ENCODE results near the gene VPS35L.
A peak's percentile ranks its signal among the peaks of the same experiment; 100 is the strongest.
"Not testable (repeated sequence)": the region's sequence is repeated elsewhere in the genome, so short reads cannot be mapped to it uniquely, and the experiment has no call there.

Gene VPS35L

DNA sequence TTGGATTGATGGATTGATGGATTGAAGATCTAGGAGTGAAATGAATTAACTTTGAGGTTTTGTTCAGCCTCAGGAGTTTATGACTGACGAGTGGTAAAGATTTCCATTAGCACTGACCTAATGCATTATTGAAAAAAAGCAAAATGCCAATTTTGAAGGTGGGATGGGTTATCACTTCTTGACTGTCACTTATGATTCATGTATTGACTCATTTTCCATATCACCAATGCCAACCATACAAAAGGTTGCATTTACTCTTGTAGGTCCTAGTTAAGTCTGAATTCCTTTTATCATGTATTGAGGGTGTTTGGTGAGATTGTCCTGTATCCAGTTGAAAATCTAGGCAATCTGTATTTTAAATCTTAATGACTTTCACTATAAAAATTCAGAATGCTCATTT is 104.9 kb downstream of the VPS35L start:
- no peak for DNase-seq (ENCODE audit: low read depth in 2 of 2)
- TF ChIP-seq, protein P1, sequence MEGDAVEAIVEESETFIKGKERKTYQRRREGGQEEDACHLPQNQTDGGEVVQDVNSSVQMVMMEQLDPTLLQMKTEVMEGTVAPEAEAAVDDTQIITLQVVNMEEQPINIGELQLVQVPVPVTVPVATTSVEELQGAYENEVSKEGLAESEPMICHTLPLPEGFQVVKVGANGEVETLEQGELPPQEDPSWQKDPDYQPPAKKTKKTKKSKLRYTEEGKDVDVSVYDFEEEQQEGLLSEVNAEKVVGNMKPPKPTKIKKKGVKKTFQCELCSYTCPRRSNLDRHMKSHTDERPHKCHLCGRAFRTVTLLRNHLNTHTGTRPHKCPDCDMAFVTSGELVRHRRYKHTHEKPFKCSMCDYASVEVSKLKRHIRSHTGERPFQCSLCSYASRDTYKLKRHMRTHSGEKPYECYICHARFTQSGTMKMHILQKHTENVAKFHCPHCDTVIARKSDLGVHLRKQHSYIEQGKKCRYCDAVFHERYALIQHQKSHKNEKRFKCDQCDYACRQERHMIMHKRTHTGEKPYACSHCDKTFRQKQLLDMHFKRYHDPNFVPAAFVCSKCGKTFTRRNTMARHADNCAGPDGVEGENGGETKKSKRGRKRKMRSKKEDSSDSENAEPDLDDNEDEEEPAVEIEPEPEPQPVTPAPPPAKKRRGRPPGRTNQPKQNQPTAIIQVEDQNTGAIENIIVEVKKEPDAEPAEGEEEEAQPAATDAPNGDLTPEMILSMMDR (IDR thresholded peaks at IDR 0.05; ENCODE audit: low read depth, low read length) = no peak
- H3K4me3 ChIP-seq (replicated peaks in 1 of 2; ENCODE audit: low read depth in 2 of 2, low read length in 2 of 2) = no peak overlapping the region

DNA sequence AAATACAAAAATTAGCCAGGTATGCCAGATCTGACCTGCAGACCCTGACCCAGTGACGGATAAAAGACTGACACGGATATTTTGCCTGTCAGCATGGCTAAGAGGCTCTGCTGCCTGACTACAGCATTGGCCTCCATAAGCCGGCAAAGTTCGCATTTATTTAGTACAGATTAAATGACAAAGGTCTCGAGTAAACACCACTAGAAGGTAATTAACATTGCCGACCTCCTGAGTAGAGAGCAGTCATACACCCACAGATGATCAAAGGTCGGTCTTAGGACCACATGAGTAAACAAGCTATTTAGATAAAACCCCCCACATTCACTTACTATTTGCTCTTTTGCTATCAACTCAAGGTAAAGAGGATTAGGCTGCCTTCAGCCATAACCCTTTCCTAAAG is 106.8 kb downstream of the VPS35L start:
- DNase-seq (ENCODE audit: low read depth in 2 of 2) = no peak
- H3K4me3 ChIP-seq (replicated peaks in 1 of 2; ENCODE audit: low read depth in 2 of 2, low read length in 2 of 2) = no peak overlapping the region
- TF ChIP-seq, protein P1 (IDR thresholded peaks at IDR 0.05; ENCODE audit: low read depth, low read length) = no peak

DNA sequence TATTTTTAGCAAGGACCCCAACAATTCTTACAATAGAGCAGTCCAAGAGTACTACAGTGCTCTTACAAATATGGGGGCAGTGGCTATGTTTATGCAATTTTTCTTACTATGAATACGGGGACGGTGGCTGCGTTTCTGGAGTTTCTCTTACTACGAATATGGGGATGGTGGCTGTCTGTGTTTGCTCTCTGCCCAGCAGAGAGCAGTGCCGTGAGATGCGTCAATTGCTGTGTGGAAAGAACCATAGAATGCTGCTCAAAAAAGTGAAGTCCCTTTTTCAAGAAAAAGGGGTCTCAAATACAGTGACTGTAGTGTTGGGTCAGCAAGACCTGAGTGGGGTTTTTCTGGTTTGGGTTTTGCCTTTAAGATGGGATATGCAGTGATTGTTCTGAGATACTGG is 108.7 kb downstream of the VPS35L start:
- no peak for DNase-seq (ENCODE audit: low read depth in 2 of 2)
- H3K4me3 ChIP-seq (replicated peaks in 1 of 2; ENCODE audit: low read depth in 2 of 2, low read length in 2 of 2) = no peak overlapping the region
- TF ChIP-seq, protein P1 (IDR thresholded peaks at IDR 0.05; ENCODE audit: low read depth, low read length) = no peak

DNA sequence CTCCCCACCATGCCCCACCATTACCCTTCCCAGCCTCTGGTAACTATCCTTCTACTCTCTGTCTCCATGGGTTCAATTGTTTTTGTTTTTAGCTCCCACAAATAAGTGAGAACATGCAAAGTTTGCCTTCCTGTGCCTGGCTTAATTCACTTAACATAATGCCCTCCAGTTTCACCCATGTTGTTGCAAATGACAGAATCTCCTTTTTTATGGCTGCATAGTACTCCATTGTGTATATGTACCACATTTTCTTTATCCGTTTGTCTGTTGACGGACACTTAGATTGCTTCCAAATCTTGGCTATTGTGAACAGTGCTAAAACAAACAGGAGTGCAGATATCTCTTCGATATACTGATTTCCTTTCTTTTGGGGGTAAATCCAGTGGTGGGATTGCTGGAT is 109.8 kb downstream of the VPS35L start:
- H3K4me3 ChIP-seq (replicated peaks in 1 of 2; ENCODE audit: low read depth in 2 of 2, low read length in 2 of 2); DNase-seq (ENCODE audit: low read depth in 2 of 2): not testable (repeated sequence)

DNA sequence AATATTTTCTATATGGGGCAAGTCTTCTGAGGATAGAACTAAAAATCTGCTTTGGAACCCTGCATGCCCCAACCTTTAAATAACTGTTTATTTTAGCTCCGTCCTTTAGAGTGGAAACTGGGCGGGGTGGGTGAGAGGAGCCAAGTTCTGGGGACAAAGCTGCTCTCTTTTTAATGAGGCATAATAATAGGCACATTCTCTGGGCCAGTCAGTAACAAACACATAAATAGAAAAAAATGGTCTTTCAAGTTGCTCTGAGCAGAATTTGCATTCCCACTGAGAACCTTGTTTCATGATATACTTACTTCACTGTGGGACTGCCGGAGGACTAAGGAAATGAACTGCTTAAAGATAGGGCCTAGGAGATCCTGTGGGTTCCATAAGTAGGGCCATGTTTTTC is 111.0 kb downstream of the VPS35L start:
- DNase-seq (ENCODE audit: low read depth in 2 of 2) = no peak
- TF ChIP-seq, protein P1 (IDR thresholded peaks at IDR 0.05; ENCODE audit: low read depth, low read length) = no peak
- H3K4me3 ChIP-seq (replicated peaks in 1 of 2; ENCODE audit: low read depth in 2 of 2, low read length in 2 of 2) = no peak overlapping the region

DNA sequence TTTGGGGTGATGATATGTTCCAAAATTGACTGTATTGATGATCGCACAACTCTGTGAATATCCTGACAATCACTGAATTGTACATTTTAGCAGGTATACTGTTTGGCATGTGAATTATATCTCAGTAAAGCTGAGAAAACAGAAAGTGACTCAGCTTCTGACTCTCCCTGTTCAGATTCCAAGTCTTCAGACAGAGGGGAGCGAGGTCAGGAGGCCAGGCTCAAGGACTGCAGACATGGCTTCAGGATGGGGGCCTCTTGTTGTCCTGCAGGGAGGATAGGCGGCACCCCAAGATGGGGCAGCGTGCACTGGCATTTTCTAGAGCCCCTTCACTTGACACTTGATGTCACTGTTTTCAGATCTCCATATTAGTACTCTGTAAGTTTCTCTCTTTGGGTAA is 116.9 kb downstream of the VPS35L start:
- peak in 1 of 2 donors; percentile 21 for DNase-seq (ENCODE audit: low read depth in 2 of 2)
- no peak overlapping the region for H3K4me3 ChIP-seq (replicated peaks in 1 of 2; ENCODE audit: low read depth in 2 of 2, low read length in 2 of 2)
- TF ChIP-seq, protein P1 (IDR thresholded peaks at IDR 0.05; ENCODE audit: low read depth, low read length) = no peak

DNA sequence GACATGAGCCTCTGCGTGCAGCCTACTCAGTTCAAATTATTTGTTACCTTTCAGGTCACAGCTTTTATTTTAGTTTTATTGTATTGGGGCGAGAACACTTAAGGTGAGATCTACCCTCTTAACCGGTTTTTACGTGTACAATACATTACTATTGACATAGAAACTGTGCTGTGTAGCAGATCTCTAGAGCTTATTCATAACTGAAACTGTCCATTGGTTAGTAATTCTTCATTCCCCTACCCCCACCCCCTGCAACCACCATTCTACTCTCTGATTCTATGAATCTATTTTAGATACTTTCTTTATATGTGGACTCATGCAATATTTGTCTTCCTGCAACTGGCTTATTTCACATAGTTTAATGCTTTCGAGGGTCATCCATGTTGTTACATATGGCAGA is 119.0 kb downstream of the VPS35L start:
- TF ChIP-seq, protein P1 (IDR thresholded peaks at IDR 0.05; ENCODE audit: low read depth, low read length) = no peak
- DNase-seq (ENCODE audit: low read depth in 2 of 2) = no peak
- no peak overlapping the region for H3K4me3 ChIP-seq (replicated peaks in 1 of 2; ENCODE audit: low read depth in 2 of 2, low read length in 2 of 2)
